H7 (cell line): Measurements from ENCODE around the gene RAB11FIP4. TPM values are rescaled to one million over a fixed set of nuclear protein-coding genes. Genes with fewer than 3 reads are reported as not detected.

ENCODE experiments used
- DNase-seq: peaks from one replicate; pipeline ENCODE4 v3.0.0; 2012
- H3K27me3 ChIP-seq: 2 replicates; pipeline ENCODE4 v1.6.0; 2011; ENCODE audit warnings: mild to moderate bottlenecking, low read length; ENCODE audit not compliant: control insufficient read depth, insufficient read depth
- H3K36me3 ChIP-seq: replicated peaks from 2 replicates; pipeline ENCODE4 v1.5.1; 2011; ENCODE audit warnings: low read length; ENCODE audit not compliant: control insufficient read depth, insufficient read depth
- H3K4me3 ChIP-seq: 2 replicates; pipeline ENCODE4 v1.5.1; 2011; ENCODE audit warnings: low read depth, mild to moderate bottlenecking, control low read depth, low read length, moderate library complexity; ENCODE audit not compliant: insufficient read depth
- total RNA-seq: library from RNA; depleted of rRNA; stranded (reverse); fragments of >200 nt; shearing (Covaris generic); gene quantifications from 2 replicates; pipeline ENCODE4 v1.2.3, GENCODE V29; 2014

The RAB11FIP4 gene
- total RNA-seq, 1 experiment from 2014 or later: 21.9 TPM

- Histone ChIP-seq H3K27me3 (peaks cover 6% of the 10 kb centered on the region), H3K36me3 (no peaks in the 10 kb centered on the region), H3K4me3 (no peak overlapping the region)
- no peak for DNase-seq
Observed at GRCh38 chr17:31493656-31494155, 102.2 kb downstream of the RAB11FIP4 start.

DNA sequence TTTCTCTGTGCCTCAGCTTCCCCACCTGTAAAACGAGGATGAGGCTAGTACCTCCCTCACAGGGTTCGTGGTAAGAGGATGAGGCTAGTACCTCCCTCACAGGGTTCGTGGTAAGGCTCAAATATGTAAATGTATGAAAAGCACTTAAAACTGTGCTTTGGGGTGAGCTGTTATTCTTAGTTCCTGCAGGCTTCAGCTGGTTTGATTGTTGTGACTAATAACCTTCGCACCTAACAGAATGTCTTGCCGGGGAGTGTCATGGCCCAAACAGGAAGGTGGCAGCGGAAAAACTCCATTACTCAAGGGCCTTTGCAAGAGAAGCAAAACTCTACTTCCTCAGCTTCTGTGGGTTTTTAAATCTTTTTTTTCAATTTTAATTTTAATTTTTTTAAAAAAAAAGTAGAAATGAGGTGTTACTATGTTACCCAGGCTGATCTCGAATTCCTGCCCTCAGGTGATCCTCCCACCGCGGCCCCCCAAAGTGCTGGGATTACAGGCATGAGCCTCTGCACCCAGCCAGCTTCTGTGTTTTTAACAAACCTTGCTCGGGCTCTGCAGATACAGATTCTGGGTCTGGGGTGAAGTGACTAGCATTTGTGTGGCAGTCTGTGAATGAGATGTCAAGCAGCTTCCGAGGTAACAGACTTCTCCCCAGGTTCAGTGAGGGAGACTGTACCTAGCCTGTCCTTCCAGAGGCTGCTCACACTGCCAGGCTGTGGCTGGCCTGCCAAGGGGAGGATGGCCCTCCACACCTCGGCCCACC is 103.0 kb downstream of the RAB11FIP4 start:
- Histone ChIP-seq H3K27me3 (no peaks in the 10 kb centered on the region; the same call in 1 of the 2 replicates), H3K4me3 (no peak overlapping the region), H3K36me3 (no peaks in the 10 kb centered on the region)
- no peak for DNase-seq

GRCh38 chr17:31495022-31495885 is 103.8 kb downstream of the RAB11FIP4 start:
- H3K36me3 ChIP-seq: no peaks in the 10 kb centered on the region
- no peak overlapping the region for H3K4me3 ChIP-seq
- H3K27me3 ChIP-seq: no peaks in the 10 kb centered on the region
- DNase-seq: no peak

- Histone ChIP-seq H3K36me3 (no peaks in the 10 kb centered on the region), H3K4me3 (no peak overlapping the region), H3K27me3 (no peaks in the 10 kb centered on the region)
- DNase-seq: no peak
Observed at GRCh38 chr17:31496097-31496496, 104.6 kb downstream of the RAB11FIP4 start.

DNA sequence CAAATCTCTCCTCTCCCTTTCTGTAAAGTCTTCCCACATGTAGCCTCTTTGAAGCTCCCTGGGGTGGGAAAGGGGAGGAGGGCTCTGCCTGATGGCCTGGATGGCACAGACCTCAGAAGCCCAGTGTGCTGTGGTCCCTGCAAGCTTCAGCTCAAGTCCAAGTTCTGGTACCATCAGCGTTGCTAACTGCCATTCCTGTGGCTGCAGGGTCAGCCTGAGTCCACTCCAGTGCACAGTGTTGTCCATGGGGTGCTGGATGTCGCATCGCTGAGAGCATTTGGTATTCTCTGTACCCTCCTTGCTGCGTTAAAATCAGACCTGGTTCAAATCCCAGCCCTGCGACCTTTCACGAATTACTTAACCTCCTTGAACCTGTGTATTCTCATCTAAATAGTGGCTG is 105.1 kb downstream of the RAB11FIP4 start:
- DNase-seq: no peak
- H3K4me3 ChIP-seq: no peak overlapping the region
- no peaks in the 10 kb centered on the region for H3K36me3 ChIP-seq
- no peaks in the 10 kb centered on the region for H3K27me3 ChIP-seq

DNA sequence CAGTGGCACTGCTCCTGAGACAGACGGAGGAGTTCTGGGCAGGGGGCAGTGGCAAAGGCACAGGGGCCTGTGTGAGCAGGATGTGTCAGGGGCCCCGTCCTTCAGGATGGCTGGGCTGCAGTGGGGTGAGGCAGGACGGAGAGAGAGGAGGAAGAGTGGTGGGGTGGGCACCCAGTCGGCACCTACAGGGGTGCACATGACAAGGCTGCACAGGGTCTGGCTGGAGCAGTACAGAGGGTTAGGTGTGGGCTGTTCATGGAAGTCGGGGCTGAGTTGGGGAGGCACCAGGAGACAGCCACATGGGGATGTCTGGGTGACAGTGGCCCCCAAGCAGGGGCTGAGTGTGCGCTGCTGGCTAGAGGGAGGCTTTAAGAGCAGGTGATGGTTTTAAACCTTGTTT is 106.0 kb downstream of the RAB11FIP4 start:
- Histone ChIP-seq H3K36me3 (no peaks in the 10 kb centered on the region), H3K4me3 (no peak overlapping the region), H3K27me3 (no peaks in the 10 kb centered on the region)
- DNase-seq: no peak

- H3K36me3 ChIP-seq: no peaks in the 10 kb centered on the region
- DNase-seq: no peak
- no peak overlapping the region for H3K4me3 ChIP-seq
- no peaks in the 10 kb centered on the region for H3K27me3 ChIP-seq
Observed at GRCh38 chr17:31497994-31498826, 106.7 kb downstream of the RAB11FIP4 start.

- H3K4me3 ChIP-seq: no peak overlapping the region
- no peaks in the 10 kb centered on the region for H3K27me3 ChIP-seq
- H3K36me3 ChIP-seq: no peaks in the 10 kb centered on the region
- peak; percentile 65 for DNase-seq
Observed at GRCh38 chr17:31499771-31500554, 108.5 kb downstream of the RAB11FIP4 start.

DNA sequence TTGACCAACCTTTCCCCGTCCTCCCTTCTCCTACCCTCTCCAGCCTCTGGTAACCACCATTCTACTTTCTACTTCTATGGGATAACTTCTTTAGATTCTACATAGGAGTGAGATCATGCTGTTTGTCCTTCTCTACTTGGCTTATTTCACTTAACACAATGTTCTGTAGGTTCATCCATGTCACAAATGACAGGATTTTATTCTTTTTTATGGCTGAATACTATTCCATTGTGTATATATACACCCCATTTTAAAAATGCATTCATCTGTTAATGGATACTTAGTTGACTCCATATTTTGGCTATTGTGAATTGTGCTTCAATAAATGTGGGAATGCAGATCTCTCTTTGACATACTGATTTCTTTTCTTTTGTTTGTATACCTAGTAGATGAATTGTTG is 115.0 kb downstream of the RAB11FIP4 start:
- Histone ChIP-seq H3K36me3 (no peaks in the 10 kb centered on the region), H3K27me3 (no peaks in the 10 kb centered on the region), H3K4me3 (no peak overlapping the region)
- no peak for DNase-seq

DNA sequence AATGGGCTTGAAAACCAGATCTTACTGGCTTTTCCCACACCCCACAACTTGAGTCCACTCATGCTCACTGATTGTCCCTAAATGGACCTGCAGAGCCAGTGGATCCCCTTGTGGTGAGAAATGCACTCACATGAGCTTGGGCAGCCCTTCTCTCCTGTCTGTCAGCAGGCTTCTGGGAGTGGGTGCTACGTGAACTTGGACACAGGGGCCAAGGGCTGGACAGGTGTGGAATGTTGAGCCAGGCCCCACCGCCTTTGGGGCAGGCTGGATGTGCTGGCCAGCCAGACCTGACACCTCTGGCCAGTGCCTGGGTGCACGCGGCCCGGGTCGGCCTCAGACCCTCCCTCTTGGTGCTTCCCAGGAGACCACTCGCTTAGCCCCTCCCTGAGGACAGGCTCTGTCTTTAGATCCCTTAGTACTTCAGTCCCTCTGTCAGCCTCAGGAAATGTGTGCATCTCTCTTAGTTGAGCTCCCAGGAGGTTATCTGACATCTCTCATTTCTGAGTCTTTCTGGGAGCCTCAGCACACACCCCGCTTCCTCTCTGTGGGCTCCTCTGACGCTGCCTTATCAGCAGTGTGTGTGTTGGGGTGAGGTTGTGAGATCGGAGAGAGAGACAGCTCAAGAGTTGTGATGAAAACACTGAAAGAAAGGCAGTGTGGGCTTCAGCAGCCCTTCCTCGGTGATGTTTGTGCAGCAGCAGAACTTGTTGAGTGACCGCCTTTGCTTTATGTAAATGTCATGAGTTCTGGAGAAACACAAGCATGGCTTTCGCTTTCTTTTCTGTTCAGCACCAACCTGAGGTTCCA is 117.0 kb downstream of the RAB11FIP4 start:
- no peak overlapping the region for H3K4me3 ChIP-seq
- no peaks in the 10 kb centered on the region for H3K36me3 ChIP-seq
- DNase-seq: peak; percentile 58
- H3K27me3 ChIP-seq: no peaks in the 10 kb centered on the region

DNA sequence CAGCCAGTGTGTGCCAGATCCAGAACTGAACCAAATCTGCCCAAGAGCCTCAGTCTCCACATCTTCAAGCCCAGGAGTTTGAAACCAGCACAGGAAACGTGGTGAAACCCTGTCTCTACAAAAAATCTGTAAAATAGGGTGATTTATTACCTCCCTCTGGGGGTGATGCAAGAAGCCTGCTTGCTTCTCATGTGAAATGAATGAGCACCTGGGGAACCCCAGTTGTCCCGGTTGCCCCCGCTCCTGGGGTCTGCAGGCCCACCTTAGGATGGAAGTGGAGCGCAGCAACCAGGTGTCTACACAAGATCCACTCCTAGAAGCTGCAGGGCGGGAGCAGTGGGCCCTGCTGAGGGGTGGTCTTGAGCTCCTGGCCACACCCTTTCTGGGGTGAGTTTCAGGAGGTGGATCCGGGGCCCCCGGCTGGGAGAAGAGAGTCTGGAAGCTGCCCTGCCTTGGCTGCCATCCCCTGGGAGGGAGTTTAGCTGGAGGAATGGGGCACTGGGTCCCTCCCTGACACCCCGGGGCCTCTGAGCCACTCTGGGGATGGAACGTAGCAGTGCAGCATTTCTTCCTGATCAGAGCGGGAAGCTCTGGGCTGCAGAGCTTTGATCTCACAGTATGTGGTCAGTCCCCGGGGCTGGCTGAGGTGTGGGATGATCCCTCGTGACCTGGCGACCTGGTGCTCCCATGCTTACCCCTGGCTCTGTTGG is 117.8 kb downstream of the RAB11FIP4 start:
- no peaks in the 10 kb centered on the region; the same call in 1 of the 2 replicates for H3K36me3 ChIP-seq
- no peak overlapping the region for H3K4me3 ChIP-seq
- H3K27me3 ChIP-seq: no peaks in the 10 kb centered on the region
- DNase-seq: no peak

DNA sequence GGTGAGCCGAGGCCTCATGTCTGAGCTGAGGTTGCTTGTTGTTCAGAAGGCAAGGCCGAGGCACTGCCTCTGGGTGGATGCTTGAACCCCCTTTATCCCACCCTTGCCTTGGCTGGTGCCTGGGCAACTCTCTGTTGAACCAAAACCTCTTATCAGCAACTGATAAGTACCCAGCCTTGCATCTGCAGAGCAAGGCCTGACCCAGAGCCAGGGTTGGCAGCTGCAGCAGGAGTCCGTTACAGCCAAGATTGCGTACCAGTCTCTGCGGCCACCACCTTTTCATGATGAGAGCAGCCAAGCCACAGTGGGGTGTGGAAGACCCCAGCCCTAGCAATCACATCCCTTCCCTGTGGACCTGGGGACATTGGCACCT is 118.3 kb downstream of the RAB11FIP4 start:
- DNase-seq: no peak
- H3K4me3 ChIP-seq: no peak overlapping the region
- H3K27me3 ChIP-seq: no peaks in the 10 kb centered on the region

More for the DNA sequence above, 118.3 kb downstream of the RAB11FIP4 start:
- no peaks in the 10 kb centered on the region; the same call in 1 of the 2 replicates for H3K36me3 ChIP-seq
